ENCODE results near the gene TRIM42. TPM values are rescaled to one million over a fixed set of nuclear protein-coding genes. Genes with fewer than 3 reads are reported as not detected.

The TRIM42 gene
- total RNA-seq, 4 donors from 2014 or later: 0.13 TPM; not detected in 3

GRCh38 chr3:140702281-140702680 is 24.4 kb downstream of the TRIM42 start:
- no peak for DNase-seq
- TF ChIP-seq POLR2A (IDR thresholded peaks at IDR 0.05) (no peak), CTCF (IDR thresholded peaks at IDR 0.05) (no peak)
- Histone ChIP-seq H3K4me3 (replicated peaks in 1 of 3) (no peak overlapping the region), H3K36me3 (no peaks in the 10 kb centered on the region), H3K27ac (no peak overlapping the region), H3K9me3 (no peaks in the 10 kb centered on the region), H3K4me1 (peaks cover 0 to 5% of the 10 kb centered on the region in 2 donors), H3K27me3 (no peaks in the 10 kb centered on the region)
- 94% methylated on average over 4 of the region's 4 CpGs for WGBS, 2 donors
- intact Hi-C loops (cut with DNase I): no loop called here

DNA sequence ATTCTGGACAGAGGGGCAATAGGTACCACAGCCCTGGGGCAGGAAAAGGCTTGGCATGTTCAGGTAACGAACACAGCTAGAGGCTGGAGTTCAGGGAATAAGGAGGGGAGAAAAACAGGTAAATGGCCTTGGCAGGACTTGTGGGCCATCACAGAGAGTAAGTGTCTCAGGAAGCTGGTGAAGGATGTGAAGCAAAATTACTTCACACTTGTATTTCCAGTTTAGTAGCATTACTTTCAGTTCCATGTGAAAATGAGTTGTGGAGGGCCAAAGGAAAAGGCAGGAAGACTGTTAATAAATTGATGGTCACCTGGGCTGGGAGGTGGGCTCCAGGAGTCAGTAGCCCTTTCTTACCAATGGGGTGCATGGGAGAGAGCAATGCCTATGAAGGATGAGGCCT is 25.6 kb downstream of the TRIM42 start:
- Histone ChIP-seq H3K27me3 (no peaks in the 10 kb centered on the region), H3K4me1 (peaks cover 0 to 5% of the 10 kb centered on the region in 2 donors), H3K36me3 (no peaks in the 10 kb centered on the region), H3K27ac (no peak overlapping the region), H3K4me3 (replicated peaks in 1 of 3) (no peak overlapping the region), H3K9me3 (no peaks in the 10 kb centered on the region)
- TF ChIP-seq POLR2A (IDR thresholded peaks at IDR 0.05) (no peak), CTCF (IDR thresholded peaks at IDR 0.05) (no peak)
- intact Hi-C loops (cut with DNase I): no loop called here
- no peak for DNase-seq
- 85 to 87% methylated on average over 1 of the region's 1 CpG for WGBS, 2 donors

GRCh38 chr3:140704733-140705132 is 26.9 kb downstream of the TRIM42 start:
- Histone ChIP-seq H3K27me3 (no peaks in the 10 kb centered on the region), H3K4me1 (peaks cover 0 to 5% of the 10 kb centered on the region in 2 donors), H3K4me3 (replicated peaks in 1 of 3) (no peak overlapping the region), H3K27ac (no peak overlapping the region), H3K36me3 (no peaks in the 10 kb centered on the region), H3K9me3 (no peaks in the 10 kb centered on the region)
- TF ChIP-seq POLR2A (IDR thresholded peaks at IDR 0.05): no peak
- DNase-seq: peak in 1 of 2 donors; percentile 41
- intact Hi-C loops (cut with DNase I): no loop called here
- WGBS, 2 donors: 84 to 89% methylated on average over 1 of the region's 1 CpG

DNA sequence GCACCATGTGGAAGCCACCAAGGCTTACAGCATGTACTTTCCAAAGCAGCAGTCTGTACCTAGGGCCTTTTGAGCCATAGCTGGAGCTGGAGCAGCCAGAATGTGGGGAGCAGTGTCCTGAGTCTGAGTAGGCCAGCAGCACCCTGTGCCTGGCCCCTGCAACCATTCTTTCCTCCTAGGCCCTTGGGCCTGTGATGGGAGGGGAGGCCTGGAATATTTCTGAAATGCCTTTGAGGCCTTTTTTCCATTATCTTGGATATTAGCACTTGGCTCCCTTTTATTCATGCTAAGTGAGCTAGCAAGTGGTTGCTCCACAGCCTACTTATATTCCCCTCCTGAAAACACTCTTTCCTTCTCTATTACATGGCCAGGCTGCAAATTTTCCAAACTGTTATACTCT is 28.1 kb downstream of the TRIM42 start:
- Histone ChIP-seq H3K27ac (peak overlapping the region in 1 of 3 donors; percentile 7), H3K9me3 (no peaks in the 10 kb centered on the region), H3K4me3 (replicated peaks in 1 of 3) (no peak overlapping the region), H3K27me3 (no peaks in the 10 kb centered on the region), H3K4me1 (peaks cover 0 to 5% of the 10 kb centered on the region in 2 donors), H3K36me3 (no peaks in the 10 kb centered on the region)
- intact Hi-C loops (cut with DNase I): no loop called here
- TF ChIP-seq CTCF (IDR thresholded peaks at IDR 0.05) (no peak), POLR2A (IDR thresholded peaks at IDR 0.05) (no peak)
- no peak for DNase-seq

GRCh38 chr3:140706360-140706759 is 28.5 kb downstream of the TRIM42 start:
- DNase-seq: no peak
- no peaks in the 10 kb centered on the region for H3K36me3 ChIP-seq
- peaks cover 0 to 5% of the 10 kb centered on the region in 2 donors for H3K4me1 ChIP-seq
- H3K27ac ChIP-seq: no peak overlapping the region
- no peaks in the 10 kb centered on the region for H3K27me3 ChIP-seq
- intact Hi-C loops (cut with DNase I): no loop called here
- H3K9me3 ChIP-seq: no peaks in the 10 kb centered on the region
- no peak for TF ChIP-seq POLR2A (IDR thresholded peaks at IDR 0.05)
- TF ChIP-seq CTCF (IDR thresholded peaks at IDR 0.05): no peak
- no peak overlapping the region for H3K4me3 ChIP-seq (replicated peaks in 1 of 3)

DNA sequence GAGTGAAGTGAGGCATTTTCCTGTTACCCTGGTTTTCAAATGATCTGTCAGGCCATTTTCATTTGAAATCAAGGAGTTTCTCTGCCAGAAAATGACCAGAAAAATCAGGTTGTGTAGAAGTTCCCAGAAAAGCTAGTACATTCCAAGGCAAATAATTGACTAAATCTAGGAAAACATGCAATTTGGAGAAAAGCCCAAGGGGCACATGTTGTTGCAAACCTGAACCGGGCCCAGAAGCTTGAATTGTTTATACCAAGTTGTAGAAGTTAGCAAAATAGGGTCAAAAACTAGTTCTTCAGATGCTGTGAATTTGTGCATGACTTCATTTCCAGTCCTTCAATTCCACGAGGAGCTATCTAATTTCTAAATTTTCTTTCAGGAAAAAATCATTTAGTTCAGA is 31.0 kb downstream of the TRIM42 start:
- Histone ChIP-seq H3K4me1 (peaks cover 0 to 5% of the 10 kb centered on the region in 2 donors), H3K27ac (peak overlapping the region in 1 of 3 donors; percentile 9), H3K36me3 (no peaks in the 10 kb centered on the region), H3K4me3 (replicated peaks in 1 of 3) (no peak overlapping the region), H3K9me3 (no peaks in the 10 kb centered on the region), H3K27me3 (no peaks in the 10 kb centered on the region)
- DNase-seq: peak; percentile 4 to 7
- 22 to 37% methylated on average over 2 of the region's 2 CpGs for WGBS, 2 donors
- intact Hi-C loops (cut with DNase I): no loop called here
- TF ChIP-seq CTCF (IDR thresholded peaks at IDR 0.05) (no peak), POLR2A (IDR thresholded peaks at IDR 0.05) (no peak)
